CD4-positive, CD25-positive, alpha-beta regulatory T cell (primary cell): ENCODE results near the gene NEK10. TPM values are rescaled to one million over a fixed set of nuclear protein-coding genes. Genes with fewer than 3 reads are reported as not detected.

Experiments used
- ATAC-seq, 2 donors: fragments of 150-1000 bp; cut with Tn5 transposase; one replicate each; pipeline ENCODE4 v1.10.0; 2021; ENCODE audit warnings: low read depth in 2 of 2, moderate number of reproducible peaks in 2 of 2, moderate library complexity in 1 of 2
- DNase-seq, 3 donors: peaks; one replicate each; pipeline versions ENCODE4 v3.0.0 to v3.0.0-alpha.2; 2012 to 2022; ENCODE audit warnings: mixed read lengths in 1 of 3
- H3K27ac ChIP-seq: one replicate; pipeline ENCODE4 v1.7.0; 2013; ENCODE audit warnings: mild to moderate bottlenecking, low read length; ENCODE audit not compliant: insufficient read depth, poor library complexity, severe bottlenecking
- H3K27me3 ChIP-seq: one replicate; pipeline ENCODE4 v1.7.0; 2013; ENCODE audit warnings: low read length; ENCODE audit not compliant: control insufficient read depth, insufficient read depth
- H3K36me3 ChIP-seq: one replicate; pipeline ENCODE4 v1.7.0; 2013; ENCODE audit warnings: mild to moderate bottlenecking, low read length, moderate library complexity; ENCODE audit not compliant: control insufficient read depth, insufficient read depth
- H3K4me1 ChIP-seq: 2 replicates; pipeline ENCODE4 v1.7.0; 2013; ENCODE audit warnings: mild to moderate bottlenecking, low read length; ENCODE audit not compliant: insufficient read depth, control insufficient read depth, poor library complexity, severe bottlenecking
- H3K4me3 ChIP-seq: one replicate; pipeline ENCODE4 v1.7.0; 2013; ENCODE audit warnings: low read depth, mild to moderate bottlenecking, low read length, moderate library complexity
- H3K9me3 ChIP-seq, 2 experiments: 1 replicate in 1 of 2; 2 replicates in 1 of 2; pipeline ENCODE4 v1.7.0; 2013; ENCODE audit warnings: low read length in 2 of 2, mild to moderate bottlenecking in 1 of 2, moderate library complexity in 1 of 2; ENCODE audit not compliant: control insufficient read depth in 2 of 2
- H3K27ac Mint-ChIP-seq, 3 donors: one replicate each; pipeline ENCODE4 v1.8.0; 2020 to 2022; ENCODE audit warnings: mild to moderate bottlenecking in 3 of 3, mixed read lengths in 3 of 3, moderate library complexity in 2 of 3
- H3K27me3 Mint-ChIP-seq: one replicate; pipeline ENCODE4 v1.8.0; 2022; ENCODE audit warnings: mild to moderate bottlenecking, mixed read lengths
- H3K36me3 Mint-ChIP-seq: one replicate; pipeline ENCODE4 v1.8.0; 2020; ENCODE audit warnings: mixed read lengths
- H3K4me1 Mint-ChIP-seq, 4 donors: one replicate each; pipeline ENCODE4 v1.8.0; 2020 to 2022; ENCODE audit warnings: mixed read lengths in 4 of 4, mild to moderate bottlenecking in 1 of 4
- H3K4me3 Mint-ChIP-seq, 4 donors: one replicate each; pipeline ENCODE4 v1.8.0; 2020 to 2022; ENCODE audit warnings: mild to moderate bottlenecking in 4 of 4, mixed read lengths in 4 of 4, moderate library complexity in 3 of 4
- H3K9me3 Mint-ChIP-seq, 7 donors: one replicate each; pipeline ENCODE4 v1.8.0; 2020 to 2022; ENCODE audit warnings: mixed read lengths in 7 of 7, mild to moderate bottlenecking in 3 of 7, moderate library complexity in 2 of 7
- polyA plus RNA-seq, 4 donors: library from polyadenylated mRNA; unstranded; fragments of 300-500 nt; fragmentation: Illumina TruSeq; gene quantifications; one replicate each; pipeline ENCODE4 v1.2.3, GENCODE V29; 2021
- total RNA-seq: library from RNA; stranded (reverse); gene quantifications from one replicate; pipeline ENCODE4 v1.2.3, GENCODE V29; 2022

Gene NEK10
- total and polyA plus RNA-seq, 5 donors from 2014 or later, result 0.54 to 3.9 TPM; not detected in 3

GRCh38 chr3:27108322-27108721, 260.9 kb downstream of the NEK10 start:
- Mint-ChIP-seq H3K27ac (no peak overlapping the region), H3K9me3 (peaks cover 0 to 3% (median 0%) of the 10 kb centered on the region in 7 donors), H3K4me1 (no peaks in the 10 kb centered on the region), H3K36me3 (no peaks in the 10 kb centered on the region), H3K4me3 (no peak overlapping the region), H3K27me3 (no peaks in the 10 kb centered on the region)
- no peaks in the 10 kb centered on the region for H3K4me1 ChIP-seq
- H3K27ac ChIP-seq, result no peak overlapping the region
- H3K36me3 ChIP-seq, result no peaks in the 10 kb centered on the region
- no peak for DNase-seq
- no peak for ATAC-seq
- no peaks in the 10 kb centered on the region for H3K27me3 ChIP-seq
- H3K9me3 ChIP-seq, result no peaks in the 10 kb centered on the region
- no peak overlapping the region for H3K4me3 ChIP-seq

- no peaks in the 10 kb centered on the region for H3K36me3 ChIP-seq
- Mint-ChIP-seq H3K4me3 (no peak overlapping the region), H3K9me3 (peaks cover 0 to 3% (median 0%) of the 10 kb centered on the region in 7 donors), H3K27me3 (no peaks in the 10 kb centered on the region), H3K27ac (no peak overlapping the region), H3K36me3 (no peaks in the 10 kb centered on the region), H3K4me1 (no peaks in the 10 kb centered on the region)
- no peaks in the 10 kb centered on the region for H3K4me1 ChIP-seq
- ATAC-seq (no peak), DNase-seq (no peak)
- H3K4me3 ChIP-seq, result no peak overlapping the region
- H3K27me3 ChIP-seq, result no peaks in the 10 kb centered on the region
- H3K9me3 ChIP-seq, result no peaks in the 10 kb centered on the region
- no peak overlapping the region for H3K27ac ChIP-seq
These were observed 263.3 kb downstream of the NEK10 start for GRCh38 chr3:27105904-27106303.

GRCh38 chr3:27097182-27097581, 272.0 kb downstream of the NEK10 start:
- H3K27me3 ChIP-seq, result no peaks in the 10 kb centered on the region
- ATAC-seq, result no peak
- H3K9me3 ChIP-seq, result no peaks in the 10 kb centered on the region
- no peak overlapping the region for H3K4me3 ChIP-seq
- H3K27ac ChIP-seq, result no peak overlapping the region
- Mint-ChIP-seq H3K27me3 (peaks cover 6% of the 10 kb centered on the region), H3K36me3 (no peaks in the 10 kb centered on the region), H3K4me1 (no peaks in the 10 kb centered on the region), H3K9me3 (peaks cover 0 to 3% (median 0%) of the 10 kb centered on the region in 7 donors), H3K27ac (no peak overlapping the region), H3K4me3 (no peak overlapping the region)
- DNase-seq, result no peak
- H3K4me1 ChIP-seq, result no peaks in the 10 kb centered on the region
- H3K36me3 ChIP-seq, result no peaks in the 10 kb centered on the region

- DNase-seq (no peak), ATAC-seq (no peak)
- no peaks in the 10 kb centered on the region for H3K9me3 ChIP-seq
- H3K4me1 ChIP-seq, result no peaks in the 10 kb centered on the region
- Mint-ChIP-seq H3K9me3 (peaks cover 0 to 3% (median 0%) of the 10 kb centered on the region in 7 donors), H3K4me3 (no peak overlapping the region), H3K4me1 (no peaks in the 10 kb centered on the region), H3K36me3 (no peaks in the 10 kb centered on the region), H3K27me3 (peaks cover 6% of the 10 kb centered on the region), H3K27ac (no peak overlapping the region)
- H3K36me3 ChIP-seq, result no peaks in the 10 kb centered on the region
- H3K27ac ChIP-seq, result no peak overlapping the region
- H3K4me3 ChIP-seq, result no peak overlapping the region
- no peaks in the 10 kb centered on the region for H3K27me3 ChIP-seq
These were observed 273.5 kb downstream of the NEK10 start for GRCh38 chr3:27095553-27096222.

- no peaks in the 10 kb centered on the region for H3K4me1 ChIP-seq
- DNase-seq (no peak), ATAC-seq (no peak)
- Mint-ChIP-seq H3K27ac (no peak overlapping the region), H3K4me1 (no peaks in the 10 kb centered on the region), H3K4me3 (no peak overlapping the region), H3K27me3 (no peaks in the 10 kb centered on the region), H3K9me3 (peaks cover 0 to 3% (median 0%) of the 10 kb centered on the region in 7 donors), H3K36me3 (no peaks in the 10 kb centered on the region)
- no peak overlapping the region for H3K27ac ChIP-seq
- H3K36me3 ChIP-seq, result no peaks in the 10 kb centered on the region
- H3K27me3 ChIP-seq, result no peaks in the 10 kb centered on the region
- no peak overlapping the region for H3K4me3 ChIP-seq
- H3K9me3 ChIP-seq, result no peaks in the 10 kb centered on the region
These were observed 274.5 kb downstream of the NEK10 start for GRCh38 chr3:27094721-27095120.

- ATAC-seq (no peak), DNase-seq (no peak)
- Mint-ChIP-seq H3K27me3 (no peaks in the 10 kb centered on the region), H3K4me3 (no peak overlapping the region), H3K9me3 (peaks cover 0 to 3% (median 0%) of the 10 kb centered on the region in 7 donors), H3K27ac (no peak overlapping the region), H3K36me3 (no peaks in the 10 kb centered on the region), H3K4me1 (no peaks in the 10 kb centered on the region)
- no peak overlapping the region for H3K4me3 ChIP-seq
- no peak overlapping the region for H3K27ac ChIP-seq
- no peaks in the 10 kb centered on the region for H3K9me3 ChIP-seq
- no peaks in the 10 kb centered on the region for H3K4me1 ChIP-seq
- H3K36me3 ChIP-seq, result no peaks in the 10 kb centered on the region
- no peaks in the 10 kb centered on the region for H3K27me3 ChIP-seq
These were observed 275.4 kb downstream of the NEK10 start for GRCh38 chr3:27093771-27094170.

GRCh38 chr3:27090275-27091041, 278.7 kb downstream of the NEK10 start:
- Histone ChIP-seq H3K4me3 (no peak overlapping the region), H3K27ac (no peak overlapping the region), H3K27me3 (no peaks in the 10 kb centered on the region), H3K4me1 (no peaks in the 10 kb centered on the region), H3K36me3 (no peaks in the 10 kb centered on the region), H3K9me3 (no peaks in the 10 kb centered on the region)
- Mint-ChIP-seq H3K27me3 (no peaks in the 10 kb centered on the region), H3K36me3 (no peaks in the 10 kb centered on the region), H3K27ac (no peak overlapping the region), H3K4me3 (no peak overlapping the region), H3K4me1 (no peaks in the 10 kb centered on the region), H3K9me3 (peaks cover 0 to 3% (median 0%) of the 10 kb centered on the region in 7 donors)
- ATAC-seq (no peak), DNase-seq (no peak)

GRCh38 chr3:27089645-27090044, 279.5 kb downstream of the NEK10 start:
- H3K9me3 ChIP-seq, result no peaks in the 10 kb centered on the region
- Mint-ChIP-seq H3K4me1 (no peaks in the 10 kb centered on the region), H3K9me3 (peaks cover 0 to 3% (median 0%) of the 10 kb centered on the region in 7 donors), H3K4me3 (no peak overlapping the region), H3K27me3 (no peaks in the 10 kb centered on the region), H3K27ac (no peak overlapping the region), H3K36me3 (no peaks in the 10 kb centered on the region)
- H3K27me3 ChIP-seq, result no peaks in the 10 kb centered on the region
- no peaks in the 10 kb centered on the region for H3K36me3 ChIP-seq
- no peak overlapping the region for H3K27ac ChIP-seq
- no peaks in the 10 kb centered on the region for H3K4me1 ChIP-seq
- no peak for DNase-seq
- no peak for ATAC-seq
- no peak overlapping the region for H3K4me3 ChIP-seq
